Measurements from ENCODE around the gene LRSAM1.

The LRSAM1 gene

DNA sequence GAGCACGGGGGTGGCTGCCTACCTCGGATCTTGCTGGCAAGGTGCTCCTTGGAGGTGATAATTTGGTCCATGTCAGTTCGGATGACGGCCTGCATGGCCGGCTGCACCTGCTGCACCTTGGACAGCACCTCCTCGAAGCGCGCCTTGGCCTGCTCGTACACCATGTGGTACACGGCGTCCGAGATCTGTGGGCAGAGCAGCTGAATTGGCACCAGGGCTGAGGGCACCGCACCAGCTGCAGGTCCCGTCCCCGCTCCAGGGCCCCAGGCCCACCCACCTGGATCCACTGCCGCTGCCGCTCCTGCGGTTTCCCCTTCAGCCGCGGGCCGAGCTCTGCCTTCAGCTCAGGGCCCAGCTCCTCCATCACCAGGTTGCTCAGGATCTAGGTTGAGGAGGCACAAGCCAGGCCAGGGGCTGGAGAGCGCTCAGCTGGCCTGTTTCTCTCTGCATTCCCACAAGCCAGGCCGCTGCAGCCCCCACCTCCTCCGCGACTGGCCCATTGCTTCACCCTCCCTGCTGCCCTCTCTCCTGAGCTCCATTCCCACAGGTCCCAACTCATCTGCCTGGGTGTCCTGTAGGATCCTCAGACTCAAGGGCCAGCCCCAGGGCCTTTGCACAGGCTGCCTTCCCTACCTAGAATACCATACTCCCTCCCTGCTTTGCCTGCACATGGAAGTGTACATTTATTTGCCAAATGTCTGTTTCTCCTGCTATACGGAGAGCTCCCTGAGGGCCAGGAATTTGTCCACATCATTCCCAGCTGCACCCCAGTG is 65.7 kb downstream of the LRSAM1 start:
- DNase-seq (ENCODE audit: low read depth) = no peak

DNA sequence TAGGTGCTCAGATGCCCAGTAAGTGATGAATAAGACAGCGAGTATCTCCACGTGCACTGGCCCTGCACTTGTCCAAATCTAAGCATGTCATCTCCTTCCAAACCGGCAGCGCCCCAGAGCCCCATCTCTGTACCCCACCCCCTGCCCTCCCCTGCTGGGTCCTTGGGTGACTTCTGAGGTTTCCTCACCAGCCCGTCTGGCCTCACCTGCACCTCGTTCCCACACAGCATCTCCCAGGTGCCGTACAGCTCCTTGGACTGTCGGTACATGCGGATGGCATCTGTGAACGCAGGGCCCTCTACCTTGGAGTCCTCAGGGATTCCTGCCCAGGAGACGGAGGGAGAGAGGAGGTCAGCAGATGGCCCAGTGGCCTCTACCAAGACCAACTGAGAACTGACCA is 66.3 kb downstream of the LRSAM1 start:
- no peak for DNase-seq (ENCODE audit: low read depth)

DNA sequence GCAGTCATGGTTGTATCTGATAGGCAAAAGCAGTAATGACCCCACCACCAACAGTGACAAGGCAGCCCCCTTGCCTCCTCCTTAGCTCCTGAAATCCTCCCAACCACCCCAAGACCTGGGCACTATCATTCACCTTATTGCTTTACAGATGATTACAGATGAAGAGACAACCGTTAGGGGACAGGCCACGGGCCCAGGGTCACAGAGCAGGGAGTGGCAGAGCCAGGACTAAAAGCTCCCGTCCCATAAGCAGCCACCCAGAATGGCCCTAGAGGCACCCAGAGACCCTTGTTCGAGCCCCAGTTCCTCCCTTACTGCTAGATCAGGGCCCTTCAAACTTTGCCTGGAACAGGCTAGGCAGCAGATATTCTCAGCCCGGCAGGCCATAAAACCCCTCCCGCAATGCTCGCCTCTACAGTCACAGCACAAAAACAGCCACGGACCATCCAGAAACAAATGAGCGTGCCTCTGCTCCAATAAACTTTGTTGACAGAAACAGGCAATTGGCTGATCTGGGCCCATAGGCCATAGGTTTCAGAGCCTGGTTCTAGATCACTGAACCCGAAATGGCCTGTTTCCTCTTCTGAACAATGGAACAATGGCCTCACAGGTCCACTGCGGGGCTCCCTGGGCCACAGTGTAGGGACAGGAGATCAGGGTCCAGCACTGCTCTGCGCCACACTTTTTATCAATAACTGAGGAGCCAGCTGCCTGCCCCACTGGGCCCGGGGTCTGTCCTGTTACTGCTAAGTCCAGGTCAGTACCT is 67.0 kb downstream of the LRSAM1 start:
- no peak for DNase-seq (ENCODE audit: low read depth)

GRCh38 chr9:127519301-127520166 is 68.2 kb downstream of the LRSAM1 start:
- DNase-seq (ENCODE audit: low read depth) = peak; percentile 24

GRCh38 chr9:127520941-127521918 is 69.9 kb downstream of the LRSAM1 start:
- no peak for DNase-seq (ENCODE audit: low read depth)

GRCh38 chr9:127521919-127522304 is 70.6 kb downstream of the LRSAM1 start:
- no peak for DNase-seq (ENCODE audit: low read depth)

DNA sequence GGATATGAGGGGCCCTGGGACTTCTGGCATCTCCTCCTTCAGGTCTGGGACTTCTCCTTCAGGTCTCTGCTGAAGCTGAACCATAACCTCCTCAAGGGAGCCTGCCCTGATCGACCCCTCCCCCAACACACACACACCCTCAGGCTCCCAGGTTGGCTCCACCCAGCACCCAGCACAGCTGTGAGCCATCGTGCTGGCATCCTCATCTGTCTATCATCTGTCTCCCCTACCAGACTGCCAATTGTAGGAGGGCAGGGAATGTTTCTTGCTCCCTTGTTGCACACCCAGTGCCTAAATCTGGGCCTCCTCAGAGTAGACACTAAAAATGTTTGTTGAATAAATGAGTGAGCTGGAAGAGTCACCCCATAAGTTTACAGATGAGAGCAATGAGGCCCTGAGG is 71.4 kb downstream of the LRSAM1 start:
- DNase-seq (ENCODE audit: low read depth) = no peak

- no peak for DNase-seq (ENCODE audit: low read depth)
Measured at GRCh38 chr9:127523312-127523851, 72.1 kb downstream of the LRSAM1 start.

DNA sequence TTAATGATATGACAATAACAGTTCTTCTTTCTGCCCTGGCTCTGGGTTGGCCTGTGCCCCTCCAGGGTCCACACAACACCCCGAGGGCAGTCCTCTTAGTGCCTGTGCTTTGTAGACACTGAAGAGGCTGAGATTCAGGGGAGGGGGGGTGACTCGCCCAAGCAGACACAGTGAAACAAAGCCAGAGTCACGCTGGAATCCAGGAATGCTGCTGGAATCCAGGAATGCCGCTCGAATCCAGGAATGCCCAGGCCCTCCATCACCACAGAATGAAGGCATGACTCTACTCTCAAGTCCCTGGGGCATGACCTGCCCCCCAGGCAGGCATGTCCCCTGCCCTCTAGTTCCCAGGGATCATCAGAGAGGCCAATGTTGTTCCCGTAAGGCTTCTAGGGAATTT is 73.1 kb downstream of the LRSAM1 start:
- DNase-seq (ENCODE audit: low read depth) = no peak

- DNase-seq (ENCODE audit: low read depth) = no peak
Measured at GRCh38 chr9:127525401-127526188, 74.3 kb downstream of the LRSAM1 start.

DNA sequence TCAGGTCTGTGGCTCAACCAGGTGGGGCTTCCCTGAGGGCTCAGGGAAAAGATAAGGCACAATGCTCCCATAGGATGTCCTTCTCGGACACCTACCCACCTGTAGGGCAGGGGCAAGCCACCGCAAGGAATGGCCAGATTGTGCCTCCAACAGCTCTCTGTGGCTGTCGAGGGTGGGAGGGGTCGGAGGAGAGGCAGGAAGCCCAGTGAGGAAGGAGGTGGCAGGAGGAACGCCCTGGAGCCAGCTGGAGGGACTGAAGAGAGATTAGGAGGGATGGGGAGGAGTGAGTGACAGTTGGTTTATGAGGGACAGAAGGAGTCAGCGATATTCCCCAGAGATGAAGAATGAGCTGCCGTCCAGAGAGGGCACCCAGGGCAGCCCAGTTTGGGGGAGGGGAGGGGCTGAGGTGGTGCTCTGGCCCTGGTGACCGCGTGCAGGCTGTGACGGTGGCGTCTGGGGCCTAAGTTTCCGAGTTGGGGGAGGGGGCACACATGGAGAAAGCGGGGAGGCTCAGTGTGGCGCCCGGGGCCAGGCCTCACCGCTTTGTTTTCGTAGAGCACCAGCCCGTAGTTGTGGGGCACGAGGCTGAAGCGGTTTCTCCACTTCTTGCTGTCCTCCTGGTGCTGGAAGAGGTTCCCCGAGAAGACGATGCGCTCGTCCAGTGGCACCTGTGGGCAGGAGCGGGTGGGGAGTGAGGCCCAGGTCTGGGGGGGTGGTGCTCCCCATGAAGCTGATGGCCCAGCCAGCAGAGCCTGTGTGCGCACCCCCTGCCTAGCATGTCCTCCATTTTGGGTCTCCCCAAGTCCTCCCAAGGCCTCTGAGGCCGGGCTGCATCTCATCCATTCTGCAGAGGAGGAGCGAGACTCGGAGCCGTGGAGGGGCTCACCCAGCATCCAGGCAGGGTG is 75.6 kb downstream of the LRSAM1 start:
- DNase-seq (ENCODE audit: low read depth) = no peak

DNA sequence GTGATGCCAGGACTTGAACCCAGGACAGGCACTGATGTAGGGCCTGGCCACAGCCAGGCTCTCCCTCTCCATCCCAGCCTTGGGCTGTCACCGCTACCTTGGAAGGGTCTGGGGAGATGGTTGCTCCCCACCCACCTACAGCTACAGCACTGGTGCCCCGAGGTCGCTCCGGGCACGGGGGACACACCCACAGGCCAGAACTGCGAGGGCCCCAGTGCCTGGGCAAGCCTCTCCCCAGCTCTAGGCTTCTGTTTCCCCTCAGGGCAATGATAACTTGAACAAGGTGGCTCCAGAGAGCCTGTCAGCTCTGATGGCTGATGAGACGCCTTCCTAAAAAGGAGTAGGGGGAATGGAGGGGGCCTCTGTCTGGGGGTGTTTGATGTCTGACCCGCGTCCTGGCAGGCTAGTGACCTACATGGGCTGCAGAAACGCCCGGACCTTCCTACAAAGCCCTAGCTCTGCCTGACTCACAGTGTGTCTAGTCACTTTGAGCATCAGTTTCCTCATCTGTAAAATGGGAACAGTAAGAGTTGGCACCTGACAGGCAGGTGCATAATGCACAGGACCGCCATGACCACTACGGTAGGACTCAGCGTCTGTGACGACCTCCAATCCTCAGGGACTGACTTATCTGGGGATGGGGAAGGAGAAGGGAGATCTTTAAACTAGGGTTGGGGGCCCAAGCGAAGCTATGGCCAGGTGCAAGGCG is 76.4 kb downstream of the LRSAM1 start:
- DNase-seq (ENCODE audit: low read depth) = no peak

DNA sequence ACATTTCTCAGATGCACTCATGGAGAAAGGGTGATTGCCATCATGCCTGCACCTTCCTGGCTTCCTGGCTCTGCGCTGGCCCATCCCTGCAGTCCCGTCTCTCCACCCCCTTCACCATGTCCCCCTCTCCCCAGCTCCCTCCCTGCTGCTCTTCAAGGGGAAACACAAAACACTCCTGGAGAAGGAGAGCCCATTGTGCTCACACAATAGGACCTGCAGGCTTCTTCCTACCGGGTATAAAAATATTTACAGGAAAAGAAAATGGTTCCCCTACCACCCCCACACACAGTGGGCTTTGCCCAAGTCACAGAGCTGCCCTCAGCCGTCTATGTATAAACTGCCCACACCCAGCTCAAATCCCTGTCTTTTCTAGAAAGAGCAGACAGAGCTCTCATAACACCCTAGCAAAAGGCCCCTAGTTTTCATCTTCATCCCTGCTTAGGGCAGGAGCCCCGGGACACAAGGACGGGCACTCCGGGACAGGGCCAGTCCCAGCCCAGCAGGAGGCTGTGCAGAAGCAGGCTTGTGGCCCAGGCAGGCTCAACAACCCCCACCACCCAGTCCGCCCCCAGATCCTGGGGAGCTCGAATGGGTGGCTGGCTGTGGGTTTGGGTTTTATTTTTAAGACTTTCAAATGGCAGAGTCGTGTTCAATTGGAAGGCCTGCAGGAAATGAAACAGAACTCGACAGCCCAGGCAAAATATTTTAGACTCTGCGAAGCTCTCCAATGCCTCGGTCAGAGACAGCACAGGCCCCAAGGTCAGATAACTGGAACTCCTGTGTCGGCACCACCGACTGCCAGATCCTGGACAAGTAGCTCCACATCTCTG is 77.3 kb downstream of the LRSAM1 start:
- no peak for DNase-seq (ENCODE audit: low read depth)

GRCh38 chr9:127529671-127530070 is 78.4 kb downstream of the LRSAM1 start:
- no peak for DNase-seq (ENCODE audit: low read depth)

DNA sequence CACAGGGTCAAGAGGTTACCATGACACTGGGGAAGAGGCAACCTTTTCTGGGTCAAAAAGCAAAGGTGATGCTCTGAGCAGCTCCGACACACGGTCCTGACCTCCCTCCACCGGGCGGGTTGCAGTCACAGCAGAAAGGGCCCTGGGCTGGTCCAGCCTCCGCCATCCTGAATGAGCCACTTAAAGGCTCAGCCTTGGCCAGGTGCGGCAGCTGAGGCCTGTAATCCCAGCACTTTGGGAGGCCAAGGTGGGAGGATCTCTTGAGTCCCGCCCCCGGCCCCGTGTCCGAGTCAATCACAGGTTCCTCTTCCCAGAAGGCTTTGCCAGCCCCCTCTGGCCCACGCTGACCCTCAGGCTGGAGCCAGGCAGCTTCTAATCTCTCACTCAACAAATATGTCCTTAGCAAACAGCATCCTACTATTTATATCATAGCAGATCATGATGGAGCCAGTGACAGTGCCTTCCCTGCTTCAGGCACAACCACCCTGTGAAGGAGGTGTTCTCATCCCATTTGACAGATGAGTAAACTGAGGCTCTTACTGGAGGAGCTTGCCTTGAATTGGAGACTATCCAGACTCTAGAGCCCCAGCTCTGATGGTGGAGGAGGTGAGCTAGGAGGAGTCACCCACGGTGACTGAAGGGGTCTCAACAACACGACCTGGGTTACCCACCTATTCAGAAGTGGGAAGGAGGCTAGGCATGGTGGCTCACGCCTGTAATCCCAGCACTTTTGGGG is 79.1 kb downstream of the LRSAM1 start:
- DNase-seq (ENCODE audit: low read depth) = no peak

GRCh38 chr9:127531676-127532075 is 80.4 kb downstream of the LRSAM1 start:
- DNase-seq (ENCODE audit: low read depth) = no peak
